SK-N-SH treated with all-trans-retinoic acid at 6 μM for 48 hours (cell line): ENCODE measurements around the gene SNX30.

Experiments used
- CREB5 ChIP-seq: fragments of 250-450 bp; sonication (Bioruptor Pico); IDR thresholded peaks from 2 replicates; pipeline ENCODE4 v1.5.1; 2020; ENCODE audit warnings: low read depth, mild to moderate bottlenecking, moderate library complexity
- CSRNP3 ChIP-seq: fragments of 250-450 bp; sonication (Bioruptor Pico); IDR thresholded peaks from 2 replicates; pipeline ENCODE4 v1.5.1; 2021; ENCODE audit warnings: mild to moderate bottlenecking, moderate library complexity
- ESRRG ChIP-seq: fragments of 250-450 bp; sonication (Bioruptor Pico); IDR thresholded peaks from 2 replicates; pipeline ENCODE4 v1.6.1; 2021; ENCODE audit warnings: mild to moderate bottlenecking
- GLIS3 ChIP-seq: fragments of 250-450 bp; sonication (Bioruptor Pico); IDR thresholded peaks from 2 replicates; pipeline ENCODE4 v1.5.0; 2020; ENCODE audit warnings: mild to moderate bottlenecking, moderate library complexity
- ISL1 ChIP-seq: fragments of 250-450 bp; sonication (Bioruptor Pico); IDR thresholded peaks from 2 replicates; pipeline ENCODE4 v2.1.2; 2022; ENCODE audit warnings: mild to moderate bottlenecking, moderate library complexity
- OSR1 ChIP-seq: fragments of 250-450 bp; sonication (Bioruptor Pico); IDR thresholded peaks from 2 replicates; pipeline ENCODE4 v1.8.0; 2022; ENCODE audit warnings: moderate library complexity, mild to moderate bottlenecking, inconsistent platforms
- PATZ1 ChIP-seq: fragments of 250-450 bp; sonication (Bioruptor Pico); IDR thresholded peaks from 2 replicates; pipeline ENCODE4 v1.8.0; 2020; ENCODE audit warnings: mild to moderate bottlenecking, moderate library complexity, borderline replicate concordance
- POU6F1 ChIP-seq: fragments of 250-450 bp; sonication (Bioruptor Pico); IDR thresholded peaks from 2 replicates; pipeline ENCODE4 v1.8.0; 2021; ENCODE audit warnings: low read depth, mild to moderate bottlenecking, moderate library complexity, borderline replicate concordance
- PPARA ChIP-seq: fragments of 250-450 bp; sonication (Bioruptor Pico); IDR thresholded peaks from 2 replicates; pipeline ENCODE4 v1.5.0; 2020; ENCODE audit warnings: mild to moderate bottlenecking, borderline replicate concordance
- TCF4 ChIP-seq: fragments of 250-450 bp; sonication (Bioruptor Pico); IDR thresholded peaks from 2 replicates; pipeline ENCODE4 v1.8.0; 2021; ENCODE audit warnings: mild to moderate bottlenecking, moderate library complexity, borderline replicate concordance
- TOX ChIP-seq: fragments of 250-450 bp; sonication (Bioruptor Pico); IDR thresholded peaks from 2 replicates; pipeline ENCODE4 v1.8.0; 2021; ENCODE audit warnings: mild to moderate bottlenecking, moderate library complexity, borderline replicate concordance
- ZC3H10 ChIP-seq: fragments of 250-450 bp; sonication (Bioruptor Pico); IDR thresholded peaks from 2 replicates; pipeline ENCODE4 v1.5.1; 2021; ENCODE audit warnings: mild to moderate bottlenecking, moderate library complexity
- ZFP30 ChIP-seq: fragments of 450-650 bp; formaldehyde crosslinking; IDR thresholded peaks from 2 replicates; pipeline ENCODE4 v1.5.0; 2022; ENCODE audit warnings: mild to moderate bottlenecking, moderate library complexity

GRCh38 chr9:112789891-112790774, 39.6 kb downstream of the SNX30 start:
- TF ChIP-seq OSR1 (CRISPR knock-in tag): no peak
- TF ChIP-seq CSRNP3 (CRISPR knock-in tag): no peak
- TF ChIP-seq GLIS3 (CRISPR knock-in tag): no peak
- TF ChIP-seq PPARA (CRISPR knock-in tag): no peak
- TF ChIP-seq PATZ1: no peak
- TF ChIP-seq CREB5 (CRISPR knock-in tag): no peak
- TF ChIP-seq TCF4 (CRISPR knock-in tag): no peak
- TF ChIP-seq ESRRG (CRISPR knock-in tag): no peak
- no peak for TF ChIP-seq TOX (CRISPR knock-in tag)
- no peak for TF ChIP-seq POU6F1 (CRISPR knock-in tag)
- TF ChIP-seq ISL1 (CRISPR knock-in tag): no peak
- TF ChIP-seq ZC3H10 (CRISPR knock-in tag): no peak
- no peak for TF ChIP-seq ZFP30 (CRISPR knock-in tag)
